ENCODE data around the gene ZNF266. TPM values are rescaled to one million over a fixed set of nuclear protein-coding genes. Genes with fewer than 3 reads are reported as not detected.

ZNF266 gene
- total and polyA plus RNA-seq, 2 of the 8 experiments (the other 6 are each of a cell fraction or from before 2014, with no cell fraction given), result 6.6 to 15.3 TPM

DNA sequence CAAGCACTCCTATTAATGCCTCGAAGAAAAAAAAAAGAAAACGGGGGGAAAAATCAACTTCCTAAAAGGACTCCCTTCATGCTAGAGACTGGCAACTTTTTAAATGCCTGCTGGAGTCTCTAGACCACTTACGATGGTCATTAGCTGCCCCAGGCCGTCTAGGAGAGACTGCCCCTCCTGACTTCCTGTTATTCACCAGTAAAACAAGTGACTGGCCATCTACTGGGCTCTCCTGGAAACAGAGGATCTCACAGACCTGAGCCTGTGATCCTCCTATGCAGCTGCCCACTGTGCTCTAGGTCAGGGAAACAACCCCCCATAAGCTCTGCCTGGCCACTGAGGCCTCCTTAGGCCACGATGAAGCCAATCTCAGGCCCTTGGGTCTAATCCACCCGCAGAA, 7.4 kb downstream of the ZNF266 start:
- Histone ChIP-seq H3K56ac (replicated peaks; ENCODE audit: insufficient read length, low read depth, low read length) (no peak overlapping the region), H4K5ac (ENCODE audit: insufficient read length, low read depth, low read length) (no peak overlapping the region), H3K4me3 (ENCODE audit: extremely low read depth in 1 of 4, insufficient read depth in 2 of 4, low read depth in 3 of 4, low read length in 4 of 4) (no peak overlapping the region), H2AFZ (ENCODE audit: low read length) (no peak overlapping the region), H2BK15ac (ENCODE audit: low read length) (no peak overlapping the region), H4K8ac (ENCODE audit: extremely low read depth, insufficient read depth, low read length) (no peak overlapping the region), H3K9me3 (ENCODE audit: insufficient read depth in 2 of 2, low read depth in 1 of 2, low read length in 1 of 2) (no peaks in the 10 kb centered on the region; a peak in 1 of 4 replicates), H3K79me2 (ENCODE audit: control insufficient read depth in 1 of 2, insufficient read depth in 2 of 2, low read length in 2 of 2) (no peaks in the 10 kb centered on the region; a peak in 1 of 4 replicates), H4K20me1 (replicated peaks in 1 of 2; ENCODE audit: control insufficient read depth in 1 of 2, insufficient read depth in 2 of 2, low read length in 2 of 2) (peaks cover 0 to 5% of the 10 kb centered on the region in 2 experiments), H3K23me2 (ENCODE audit: low read depth, low read length) (no peaks in the 10 kb centered on the region), H3K27ac (ENCODE audit: low read depth, low read length) (no peak overlapping the region), H3K18ac (ENCODE audit: extremely low read depth, low read length) (no peak overlapping the region), H2AK5ac (ENCODE audit: low read depth, low read length) (no peak overlapping the region), H3K36me3 (ENCODE audit: control insufficient read depth in 2 of 4, insufficient read depth in 4 of 4, low read length in 3 of 4) (peaks cover 0 to 12% (median 0%) of the 10 kb centered on the region in 4 experiments; a peak in 3 of 8 replicates), H2BK5ac (ENCODE audit: low read depth, low read length) (no peak overlapping the region), H3K27me3 (replicated peaks in 1 of 4; ENCODE audit: control insufficient read depth in 3 of 4, extremely low read depth in 1 of 4, insufficient read depth in 3 of 4, low read length in 3 of 4) (no peaks in the 10 kb centered on the region), H3K9ac (replicated peaks in 1 of 4; ENCODE audit: extremely low read depth in 1 of 4, low read depth in 3 of 4, low read length in 3 of 4) (no peak overlapping the region), H3K4me2 (ENCODE audit: insufficient read depth in 1 of 2, low read depth in 2 of 2, low read length in 2 of 2) (no peak overlapping the region), H3K23ac (ENCODE audit: insufficient read length) (no peak overlapping the region), H3K79me1 (ENCODE audit: low read depth, low read length) (peaks cover 3% of the 10 kb centered on the region), H3K4me1 (replicated peaks in 1 of 4; ENCODE audit: control insufficient read depth in 3 of 4, insufficient read depth in 4 of 4, low read length in 3 of 4) (no peaks in the 10 kb centered on the region), H2BK120ac (replicated peaks; ENCODE audit: low read depth, low read length) (no peak overlapping the region), H3K4ac (replicated peaks; ENCODE audit: insufficient read length, low read depth, low read length) (no peak overlapping the region), H3K14ac (ENCODE audit: insufficient read length) (no peak overlapping the region), H2BK20ac (ENCODE audit: low read length) (no peak overlapping the region), H2BK12ac (ENCODE audit: low read depth, low read length) (no peak overlapping the region), H4K91ac (replicated peaks; ENCODE audit: insufficient read length, low read length) (no peak overlapping the region)
- FAIRE-seq, result no peak
- 83% methylated on average over 6 of the region's 6 CpGs; no CpG with 5 or more reads in 1 of the 2 experiments for WGBS, 2 experiments (ENCODE audit: extremely low coverage in 1 of 2, insufficient coverage in 1 of 2, insufficient read length in 1 of 2, insufficient replicate concordance in 2 of 2, low coverage in 1 of 2, low lambda C conversion rate in 2 of 2, missing lambda C conversion rate in 1 of 2)
- ChIA-PET CTCF (ENCODE audit: partially characterized antibody) (no interaction called here), POLR2A (ENCODE audit: partially characterized antibody) (no interaction called here)
- DNase-seq (ENCODE audit: low read depth in 1 of 2, low spot score in 2 of 2), result no peak
- TF ChIP-seq SP2 (IDR thresholded peaks at IDR 0.05; ENCODE audit: low read length), result no peak
- TF ChIP-seq, protein P1, sequence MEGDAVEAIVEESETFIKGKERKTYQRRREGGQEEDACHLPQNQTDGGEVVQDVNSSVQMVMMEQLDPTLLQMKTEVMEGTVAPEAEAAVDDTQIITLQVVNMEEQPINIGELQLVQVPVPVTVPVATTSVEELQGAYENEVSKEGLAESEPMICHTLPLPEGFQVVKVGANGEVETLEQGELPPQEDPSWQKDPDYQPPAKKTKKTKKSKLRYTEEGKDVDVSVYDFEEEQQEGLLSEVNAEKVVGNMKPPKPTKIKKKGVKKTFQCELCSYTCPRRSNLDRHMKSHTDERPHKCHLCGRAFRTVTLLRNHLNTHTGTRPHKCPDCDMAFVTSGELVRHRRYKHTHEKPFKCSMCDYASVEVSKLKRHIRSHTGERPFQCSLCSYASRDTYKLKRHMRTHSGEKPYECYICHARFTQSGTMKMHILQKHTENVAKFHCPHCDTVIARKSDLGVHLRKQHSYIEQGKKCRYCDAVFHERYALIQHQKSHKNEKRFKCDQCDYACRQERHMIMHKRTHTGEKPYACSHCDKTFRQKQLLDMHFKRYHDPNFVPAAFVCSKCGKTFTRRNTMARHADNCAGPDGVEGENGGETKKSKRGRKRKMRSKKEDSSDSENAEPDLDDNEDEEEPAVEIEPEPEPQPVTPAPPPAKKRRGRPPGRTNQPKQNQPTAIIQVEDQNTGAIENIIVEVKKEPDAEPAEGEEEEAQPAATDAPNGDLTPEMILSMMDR (IDR thresholded peaks at IDR 0.05; ENCODE audit: control extremely low read depth in 1 of 3, insufficient read depth in 1 of 3, low read depth in 1 of 3, low read length in 3 of 3), result no peak
- no peak for TF ChIP-seq CHD1 (IDR thresholded peaks at IDR 0.05; ENCODE audit: low read depth, low read length)
- TF ChIP-seq SP1 (IDR thresholded peaks at IDR 0.05; ENCODE audit: low read depth, low read length), result no peak
- no peak for TF ChIP-seq RBBP5 (IDR thresholded peaks at IDR 0.05; ENCODE audit: borderline replicate concordance, low read depth, low read length)
- TF ChIP-seq NANOG (IDR thresholded peaks at IDR 0.05; ENCODE audit: insufficient read depth, low read depth, low read length, poor library complexity, severe bottlenecking), result no peak
- no peak for TF ChIP-seq GABPA (IDR thresholded peaks at IDR 0.05; ENCODE audit: borderline replicate concordance, insufficient read depth, low read length)
- TF ChIP-seq, protein P2, sequence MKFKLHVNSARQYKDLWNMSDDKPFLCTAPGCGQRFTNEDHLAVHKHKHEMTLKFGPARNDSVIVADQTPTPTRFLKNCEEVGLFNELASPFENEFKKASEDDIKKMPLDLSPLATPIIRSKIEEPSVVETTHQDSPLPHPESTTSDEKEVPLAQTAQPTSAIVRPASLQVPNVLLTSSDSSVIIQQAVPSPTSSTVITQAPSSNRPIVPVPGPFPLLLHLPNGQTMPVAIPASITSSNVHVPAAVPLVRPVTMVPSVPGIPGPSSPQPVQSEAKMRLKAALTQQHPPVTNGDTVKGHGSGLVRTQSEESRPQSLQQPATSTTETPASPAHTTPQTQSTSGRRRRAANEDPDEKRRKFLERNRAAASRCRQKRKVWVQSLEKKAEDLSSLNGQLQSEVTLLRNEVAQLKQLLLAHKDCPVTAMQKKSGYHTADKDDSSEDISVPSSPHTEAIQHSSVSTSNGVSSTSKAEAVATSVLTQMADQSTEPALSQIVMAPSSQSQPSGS (IDR thresholded peaks at IDR 0.05; ENCODE audit: low read length), result no peak
- TF ChIP-seq SUZ12 (IDR thresholded peaks at IDR 0.05; ENCODE audit: low read length), result no peak
